Measurements from ENCODE around the gene ATP6V0A1. TPM values are rescaled to one million over a fixed set of nuclear protein-coding genes. Genes with fewer than 3 reads are reported as not detected.
A peak's percentile ranks its signal among the peaks of the same experiment; 100 is the strongest.

The ATP6V0A1 gene
- total RNA-seq, 1 experiment from 2014 or later, result 0.07 TPM

DNA sequence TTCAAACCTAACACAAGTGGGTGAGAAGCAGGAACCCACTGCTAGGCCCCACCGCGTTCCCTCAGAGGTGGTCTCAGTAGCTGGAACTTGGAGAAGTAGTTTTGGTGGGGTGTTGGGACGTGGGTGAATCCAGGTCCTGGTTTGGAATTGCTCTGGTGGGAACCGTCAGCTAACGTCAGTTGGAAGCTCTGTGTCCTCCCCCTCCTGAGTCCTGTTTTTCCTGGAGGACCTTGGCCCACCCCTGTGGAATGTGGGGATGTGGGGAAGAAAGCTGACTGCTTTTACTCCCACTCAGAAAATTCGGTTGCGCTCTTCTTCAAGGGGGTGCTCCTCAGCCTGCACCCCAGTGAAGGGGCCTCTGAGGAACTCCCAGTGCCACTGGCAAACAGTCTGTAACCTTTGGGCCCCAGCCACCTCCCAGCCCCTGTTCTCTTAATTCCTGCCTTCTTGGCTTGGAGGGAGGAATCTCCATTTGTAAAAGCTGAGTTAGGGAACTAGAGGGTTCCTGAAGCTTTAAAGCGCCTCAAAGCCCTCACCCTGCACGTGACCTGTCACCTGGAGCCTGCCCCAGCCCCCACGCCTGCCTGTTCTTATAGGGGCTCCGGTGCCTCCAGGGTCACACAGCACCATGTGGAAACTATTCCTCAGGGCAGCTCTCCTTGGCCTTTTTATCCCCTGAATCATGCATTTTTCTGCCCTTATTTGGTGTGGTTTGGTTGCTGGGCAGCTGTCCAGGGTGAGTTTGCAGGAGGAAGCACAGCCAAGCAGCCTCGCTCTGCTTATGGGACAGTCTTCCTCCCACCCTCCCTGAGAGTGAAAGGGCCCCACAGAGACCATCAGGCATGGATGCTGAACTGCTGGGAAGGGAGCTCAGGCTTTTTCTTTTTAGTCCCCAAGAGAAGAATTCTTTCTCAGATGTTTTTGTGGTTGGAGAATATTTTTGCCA lies 61.1 kb downstream of the ATP6V0A1 start:
- no peak for TF ChIP-seq EZH2 (IDR thresholded peaks at IDR 0.05; ENCODE audit: low read length, unreplicated experiment)
- TF ChIP-seq EZH2phosphoT487 (IDR thresholded peaks at IDR 0.05; ENCODE audit: borderline replicate concordance, low read length), result no peak
- TF ChIP-seq, protein P1, sequence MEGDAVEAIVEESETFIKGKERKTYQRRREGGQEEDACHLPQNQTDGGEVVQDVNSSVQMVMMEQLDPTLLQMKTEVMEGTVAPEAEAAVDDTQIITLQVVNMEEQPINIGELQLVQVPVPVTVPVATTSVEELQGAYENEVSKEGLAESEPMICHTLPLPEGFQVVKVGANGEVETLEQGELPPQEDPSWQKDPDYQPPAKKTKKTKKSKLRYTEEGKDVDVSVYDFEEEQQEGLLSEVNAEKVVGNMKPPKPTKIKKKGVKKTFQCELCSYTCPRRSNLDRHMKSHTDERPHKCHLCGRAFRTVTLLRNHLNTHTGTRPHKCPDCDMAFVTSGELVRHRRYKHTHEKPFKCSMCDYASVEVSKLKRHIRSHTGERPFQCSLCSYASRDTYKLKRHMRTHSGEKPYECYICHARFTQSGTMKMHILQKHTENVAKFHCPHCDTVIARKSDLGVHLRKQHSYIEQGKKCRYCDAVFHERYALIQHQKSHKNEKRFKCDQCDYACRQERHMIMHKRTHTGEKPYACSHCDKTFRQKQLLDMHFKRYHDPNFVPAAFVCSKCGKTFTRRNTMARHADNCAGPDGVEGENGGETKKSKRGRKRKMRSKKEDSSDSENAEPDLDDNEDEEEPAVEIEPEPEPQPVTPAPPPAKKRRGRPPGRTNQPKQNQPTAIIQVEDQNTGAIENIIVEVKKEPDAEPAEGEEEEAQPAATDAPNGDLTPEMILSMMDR (conservative IDR thresholded peaks at IDR 0.05; ENCODE audit: low read depth, low read length), result no peak
- BruUV-seq (replicated peaks), result no TSS peak
- CTCF ChIA-PET, result interaction anchor here (0.7 kb wide), 1 partner anchor 419 kb away, joined by 4 read pairs; no protein-coding TSS in a partner anchor
- POLR2A ChIA-PET (ENCODE audit: unreplicated experiment), result interaction anchor here (0.5 to 1.1 kb wide), 5 partner anchors 16 to 508 kb away, joined by 3 to 9 read pairs (median 4); no protein-coding TSS in a partner anchor
- intact Hi-C loops (cut with micrococcal nuclease), result no loop called here
- H3K27me3 ChIP-seq (ENCODE audit: low read length), result no peaks in the 10 kb centered on the region
- H2AFZ ChIP-seq (ENCODE audit: low read length), result no peak overlapping the region
- no peaks in the 10 kb centered on the region for H4K20me1 ChIP-seq (ENCODE audit: low read length)
- peak overlapping the region; percentile 40 for H3K4me2 ChIP-seq (ENCODE audit: low read length)
- ATAC-seq (peak; percentile 87), DNase-seq (peak; percentile 91)
- peaks cover 30% of the 10 kb centered on the region for H3K4me1 ChIP-seq (ENCODE audit: insufficient read depth, low read length)
- no peaks in the 10 kb centered on the region for H3K9me2 ChIP-seq (replicated peaks; ENCODE audit: low read length)
- H3K79me2 ChIP-seq (ENCODE audit: low read length), result no peaks in the 10 kb centered on the region
- peak overlapping the region; percentile 37 for H3K9ac ChIP-seq (ENCODE audit: low read length)
- no peaks in the 10 kb centered on the region for H3F3A ChIP-seq (ENCODE audit: low read length, unreplicated experiment)
- H3K36me3 ChIP-seq (ENCODE audit: low read depth, low read length), result no peaks in the 10 kb centered on the region; the same call in 1 of the 2 replicates
- no peak overlapping the region for H3K4me3 ChIP-seq (ENCODE audit: low read length)
- peak overlapping the region; percentile 74 for H3K27ac ChIP-seq (ENCODE audit: low read length)
- no peaks in the 10 kb centered on the region for H3K9me3 ChIP-seq (ENCODE audit: low read length)

DNA sequence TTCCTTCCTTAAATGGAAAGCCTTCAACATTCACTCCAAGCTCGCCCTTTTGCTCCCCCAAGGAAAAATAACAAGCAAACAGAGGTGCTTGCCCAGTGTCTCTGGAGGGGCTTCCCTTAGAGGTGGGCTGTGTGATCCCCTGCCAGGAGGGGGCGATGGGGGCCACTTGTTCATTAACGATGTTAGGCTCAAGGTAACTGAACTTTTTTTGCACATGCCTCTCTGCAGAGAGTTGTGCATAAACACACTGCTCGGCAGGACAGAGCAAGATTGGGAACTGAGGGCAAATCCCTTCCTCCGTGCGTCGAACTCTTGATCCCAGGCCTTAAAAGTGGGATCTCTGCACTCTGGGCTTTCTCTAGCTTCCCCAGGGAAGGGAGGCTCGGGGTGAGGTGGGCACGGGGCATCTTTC lies 61.9 kb downstream of the ATP6V0A1 start:
- no peaks in the 10 kb centered on the region for H3K9me2 ChIP-seq (replicated peaks; ENCODE audit: low read length)
- H3K9ac ChIP-seq (ENCODE audit: low read length), result no peak overlapping the region; the same call in 1 of the 2 replicates
- POLR2A ChIA-PET (ENCODE audit: unreplicated experiment), result interaction anchor here (0.7 to 1.1 kb wide), 2 partner anchors 420 to 503 kb away, joined by 4 to 9 read pairs; no protein-coding TSS in a partner anchor
- no TSS peak for BruUV-seq (replicated peaks)
- DNase-seq (no peak), ATAC-seq (peak; percentile 7; the same call in 1 of the 2 replicates)
- CTCF ChIA-PET, result no interaction called here
- no peaks in the 10 kb centered on the region for H3F3A ChIP-seq (ENCODE audit: low read length, unreplicated experiment)
- no peaks in the 10 kb centered on the region; the same call in 1 of the 2 replicates for H3K36me3 ChIP-seq (ENCODE audit: low read depth, low read length)
- no peak overlapping the region for H2AFZ ChIP-seq (ENCODE audit: low read length)
- H3K79me2 ChIP-seq (ENCODE audit: low read length), result no peaks in the 10 kb centered on the region
- H3K9me3 ChIP-seq (ENCODE audit: low read length), result no peaks in the 10 kb centered on the region
- TF ChIP-seq, protein P1 (conservative IDR thresholded peaks at IDR 0.05; ENCODE audit: low read depth, low read length), result peak; percentile 47; the same call in 1 of the 2 replicates
- TF ChIP-seq EZH2phosphoT487 (IDR thresholded peaks at IDR 0.05; ENCODE audit: borderline replicate concordance, low read length), result no peak
- intact Hi-C loops (cut with micrococcal nuclease), result no loop called here
- H3K4me2 ChIP-seq (ENCODE audit: low read length), result peak overlapping the region; percentile 40
- peaks cover 30% of the 10 kb centered on the region for H3K4me1 ChIP-seq (ENCODE audit: insufficient read depth, low read length)
- H3K27me3 ChIP-seq (ENCODE audit: low read length), result no peaks in the 10 kb centered on the region
- H3K27ac ChIP-seq (ENCODE audit: low read length), result peak overlapping the region; percentile 74
- H3K4me3 ChIP-seq (ENCODE audit: low read length), result no peak overlapping the region
- no peaks in the 10 kb centered on the region for H4K20me1 ChIP-seq (ENCODE audit: low read length)

All from PC-3 (cell line).